ENCODE measurements around the gene GTF2IRD1. TPM values are rescaled to one million over a fixed set of nuclear protein-coding genes. Genes with fewer than 3 reads are reported as not detected.

GTF2IRD1 gene
- total and polyA plus RNA-seq, 2 donors (not counting 1 experiment from before 2014, with no cell fraction given): 7.8 to 14.7 TPM

DNA sequence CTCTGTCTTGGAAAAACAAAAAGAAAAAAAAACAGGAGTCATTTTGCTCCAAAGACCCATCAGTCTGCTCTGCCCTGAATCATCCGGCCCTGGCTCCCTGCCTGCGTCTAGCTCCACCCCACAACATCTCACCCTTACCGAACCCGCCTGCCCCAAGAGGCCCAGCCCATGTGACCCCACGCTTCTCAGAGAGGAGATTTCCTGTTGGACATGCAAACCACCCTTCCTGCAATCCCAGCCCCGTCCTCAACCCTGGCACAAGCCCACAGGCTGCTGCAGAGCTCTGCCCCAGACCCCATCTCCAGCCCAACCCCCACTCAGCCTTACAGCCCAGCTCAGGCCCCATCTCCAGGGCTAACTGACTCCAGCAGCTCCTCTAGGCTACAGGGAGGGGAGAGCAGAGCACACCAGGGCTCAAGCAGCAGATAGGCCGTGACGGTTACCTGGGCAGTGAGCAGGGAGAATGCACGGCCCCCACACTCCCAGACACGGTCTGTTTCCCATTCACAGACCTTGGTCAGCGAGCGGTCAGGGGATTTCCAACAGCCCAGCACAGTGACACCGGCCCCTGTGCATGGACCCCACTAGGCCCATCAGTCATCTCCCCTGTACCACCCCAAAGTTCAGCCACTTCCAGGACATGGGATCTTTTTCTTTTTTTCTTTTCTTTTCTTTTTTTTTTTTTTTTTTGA, 133.9 kb downstream of the GTF2IRD1 start:
- Histone ChIP-seq H3K4me2 (ENCODE audit: extremely low read depth, insufficient read depth, low read length) (peak overlapping the region; percentile 71), H3K9ac (ENCODE audit: insufficient read depth, low read length) (peak overlapping the region; percentile 7), H3K9me3 (ENCODE audit: control insufficient read depth, insufficient read depth, low read depth, low read length) (no peaks in the 10 kb centered on the region), H3K27ac (ENCODE audit: insufficient read depth, low read length) (peak overlapping the region; percentile 73), H3K36me3 (ENCODE audit: control insufficient read depth, insufficient read depth, low read length) (no peaks in the 10 kb centered on the region), H4K20me1 (ENCODE audit: control insufficient read depth, extremely low read depth, insufficient read depth, low read length) (no peaks in the 10 kb centered on the region), H3K79me2 (ENCODE audit: control insufficient read depth, insufficient read depth, low read length) (no peaks in the 10 kb centered on the region), H3K4me1 (ENCODE audit: control insufficient read depth, extremely low read depth, insufficient read depth, low read length) (peaks cover 7% of the 10 kb centered on the region), H3K4me3 (replicated peaks in 1 of 4; ENCODE audit: control extremely low read depth in 1 of 4, insufficient read depth in 1 of 4, low read depth in 3 of 4, low read length in 4 of 4) (no peak overlapping the region), H3K27me3 (ENCODE audit: control insufficient read depth, insufficient read depth, low read length) (no peaks in the 10 kb centered on the region), H2AFZ (ENCODE audit: low read length) (peak overlapping the region; percentile 83)
- peak; percentile 88 to 91 for DNase-seq (ENCODE audit: low read depth in 2 of 2)
- TF ChIP-seq, protein P1, sequence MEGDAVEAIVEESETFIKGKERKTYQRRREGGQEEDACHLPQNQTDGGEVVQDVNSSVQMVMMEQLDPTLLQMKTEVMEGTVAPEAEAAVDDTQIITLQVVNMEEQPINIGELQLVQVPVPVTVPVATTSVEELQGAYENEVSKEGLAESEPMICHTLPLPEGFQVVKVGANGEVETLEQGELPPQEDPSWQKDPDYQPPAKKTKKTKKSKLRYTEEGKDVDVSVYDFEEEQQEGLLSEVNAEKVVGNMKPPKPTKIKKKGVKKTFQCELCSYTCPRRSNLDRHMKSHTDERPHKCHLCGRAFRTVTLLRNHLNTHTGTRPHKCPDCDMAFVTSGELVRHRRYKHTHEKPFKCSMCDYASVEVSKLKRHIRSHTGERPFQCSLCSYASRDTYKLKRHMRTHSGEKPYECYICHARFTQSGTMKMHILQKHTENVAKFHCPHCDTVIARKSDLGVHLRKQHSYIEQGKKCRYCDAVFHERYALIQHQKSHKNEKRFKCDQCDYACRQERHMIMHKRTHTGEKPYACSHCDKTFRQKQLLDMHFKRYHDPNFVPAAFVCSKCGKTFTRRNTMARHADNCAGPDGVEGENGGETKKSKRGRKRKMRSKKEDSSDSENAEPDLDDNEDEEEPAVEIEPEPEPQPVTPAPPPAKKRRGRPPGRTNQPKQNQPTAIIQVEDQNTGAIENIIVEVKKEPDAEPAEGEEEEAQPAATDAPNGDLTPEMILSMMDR (conservative IDR thresholded peaks at IDR 0.05 in 1 of 2, IDR thresholded peaks at IDR 0.05 in 1 of 2; ENCODE audit: low read depth in 1 of 2, low read length in 2 of 2): no peak
- no peak for TF ChIP-seq EZH2 (IDR thresholded peaks at IDR 0.05; ENCODE audit: low read length, missing control alignments)

DNA sequence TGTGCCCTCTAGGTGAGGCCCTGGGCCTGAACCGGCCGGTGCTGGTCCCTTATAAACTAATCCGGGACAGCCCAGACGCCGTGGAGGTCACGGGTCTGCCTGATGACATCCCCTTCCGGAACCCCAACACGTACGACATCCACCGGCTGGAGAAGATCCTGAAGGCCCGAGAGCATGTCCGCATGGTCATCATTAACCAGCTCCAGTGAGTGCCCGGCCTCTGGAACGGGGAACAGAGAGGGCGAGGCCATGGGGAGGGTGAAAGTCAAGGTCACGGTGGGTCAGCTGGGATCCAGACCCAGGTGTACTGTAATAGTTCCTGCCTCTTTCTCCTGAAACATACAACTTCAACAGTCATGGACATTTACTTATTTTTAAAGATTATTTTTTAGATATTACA, 137.1 kb downstream of the GTF2IRD1 start:
- Histone ChIP-seq H3K4me3 (replicated peaks in 1 of 4; ENCODE audit: control extremely low read depth in 1 of 4, insufficient read depth in 1 of 4, low read depth in 3 of 4, low read length in 4 of 4) (no peak overlapping the region), H3K36me3 (ENCODE audit: control insufficient read depth, insufficient read depth, low read length) (peaks cover under 1% of the 10 kb centered on the region), H3K9ac (ENCODE audit: insufficient read depth, low read length) (no peak overlapping the region), H3K79me2 (ENCODE audit: control insufficient read depth, insufficient read depth, low read length) (no peaks in the 10 kb centered on the region), H3K4me1 (ENCODE audit: control insufficient read depth, extremely low read depth, insufficient read depth, low read length) (peaks cover 7% of the 10 kb centered on the region), H3K27ac (ENCODE audit: insufficient read depth, low read length) (no peak overlapping the region), H2AFZ (ENCODE audit: low read length) (no peak overlapping the region), H3K4me2 (ENCODE audit: extremely low read depth, insufficient read depth, low read length) (no peak overlapping the region), H4K20me1 (ENCODE audit: control insufficient read depth, extremely low read depth, insufficient read depth, low read length) (no peaks in the 10 kb centered on the region), H3K27me3 (ENCODE audit: control insufficient read depth, insufficient read depth, low read length) (no peaks in the 10 kb centered on the region), H3K9me3 (ENCODE audit: control insufficient read depth, insufficient read depth, low read depth, low read length) (no peaks in the 10 kb centered on the region)
- no peak for TF ChIP-seq EZH2 (IDR thresholded peaks at IDR 0.05; ENCODE audit: low read length, missing control alignments)
- TF ChIP-seq, protein P1 (conservative IDR thresholded peaks at IDR 0.05 in 1 of 2, IDR thresholded peaks at IDR 0.05 in 1 of 2; ENCODE audit: low read depth in 1 of 2, low read length in 2 of 2): no peak
- DNase-seq (ENCODE audit: low read depth in 2 of 2): no peak

DNA sequence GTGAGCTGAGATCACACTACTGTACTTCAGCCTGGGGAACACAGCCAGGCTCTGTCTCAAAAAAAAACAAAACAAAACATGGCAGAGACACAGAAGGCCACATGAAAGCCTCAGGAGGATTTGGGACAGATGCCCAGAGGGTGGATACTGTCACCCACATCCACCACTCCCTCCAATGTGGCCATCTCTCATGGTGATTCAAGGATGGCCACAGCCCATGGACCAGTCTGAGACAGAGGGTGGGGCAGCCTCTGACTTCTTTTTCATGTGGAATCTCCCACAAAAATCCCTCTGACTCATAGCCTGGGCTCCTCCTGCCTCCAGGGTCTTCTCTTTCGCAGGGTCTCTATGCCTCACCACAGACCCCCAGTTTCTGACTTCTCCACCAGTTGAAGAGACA, 144.9 kb downstream of the GTF2IRD1 start:
- H4K20me1 ChIP-seq (ENCODE audit: control insufficient read depth, extremely low read depth, insufficient read depth, low read length): no peaks in the 10 kb centered on the region
- TF ChIP-seq EZH2 (IDR thresholded peaks at IDR 0.05; ENCODE audit: low read length, missing control alignments): no peak
- TF ChIP-seq, protein P1 (conservative IDR thresholded peaks at IDR 0.05 in 1 of 2, IDR thresholded peaks at IDR 0.05 in 1 of 2; ENCODE audit: low read depth in 1 of 2, low read length in 2 of 2): no peak
- DNase-seq (ENCODE audit: low read depth in 2 of 2): peak; percentile 65 to 88
- H2AFZ ChIP-seq (ENCODE audit: low read length): no peak overlapping the region
- H3K36me3 ChIP-seq (ENCODE audit: control insufficient read depth, insufficient read depth, low read length): peaks cover 2% of the 10 kb centered on the region
- no peak overlapping the region for H3K4me2 ChIP-seq (ENCODE audit: extremely low read depth, insufficient read depth, low read length)
- no peaks in the 10 kb centered on the region for H3K4me1 ChIP-seq (ENCODE audit: control insufficient read depth, extremely low read depth, insufficient read depth, low read length)
- H3K27me3 ChIP-seq (ENCODE audit: control insufficient read depth, insufficient read depth, low read length): no peaks in the 10 kb centered on the region
- no peak overlapping the region for H3K4me3 ChIP-seq (replicated peaks in 1 of 4; ENCODE audit: control extremely low read depth in 1 of 4, insufficient read depth in 1 of 4, low read depth in 3 of 4, low read length in 4 of 4)
- no peaks in the 10 kb centered on the region for H3K79me2 ChIP-seq (ENCODE audit: control insufficient read depth, insufficient read depth, low read length)
- no peak overlapping the region for H3K9ac ChIP-seq (ENCODE audit: insufficient read depth, low read length)
- H3K27ac ChIP-seq (ENCODE audit: insufficient read depth, low read length): no peak overlapping the region
- no peaks in the 10 kb centered on the region for H3K9me3 ChIP-seq (ENCODE audit: control insufficient read depth, insufficient read depth, low read depth, low read length)
